ENCODE measurements around the gene ZNF579. TPM values are rescaled to one million over a fixed set of nuclear protein-coding genes. Genes with fewer than 3 reads are reported as not detected.

Gene ZNF579
- total and polyA plus RNA-seq, 9 of the 15 experiments (the other 6 are each of a cell fraction or from before 2014, with no cell fraction given), result 0.06 to 15.9 (median 1.6) TPM

DNA sequence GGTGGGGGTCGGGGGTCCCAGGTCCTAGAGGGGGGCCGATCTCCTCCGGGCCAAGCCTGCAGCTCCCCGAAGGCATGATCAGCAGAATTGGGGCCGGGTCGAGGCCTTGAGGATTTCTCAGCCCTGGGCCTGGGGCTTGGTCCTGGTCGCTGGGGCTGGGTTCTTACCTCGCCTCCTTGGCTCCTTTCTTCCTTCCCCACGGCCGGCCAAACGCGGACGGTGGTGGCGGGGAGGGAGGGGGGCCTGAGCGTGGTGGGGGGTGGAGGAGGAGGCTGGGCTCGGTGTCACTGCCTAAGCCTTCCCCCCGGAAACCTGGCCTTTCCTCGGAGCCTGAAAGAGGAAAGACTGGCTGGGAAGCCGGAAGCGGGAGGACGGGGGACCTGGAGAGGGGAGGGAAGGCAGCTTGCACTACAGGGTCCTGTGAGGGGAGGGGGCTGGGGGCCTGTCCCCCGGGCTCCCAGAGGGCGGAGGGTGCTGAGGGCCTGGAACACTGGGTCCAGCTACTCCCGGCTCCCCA, at the start of gene ZNF579 (continued):
- TF ChIP-seq, protein P1, sequence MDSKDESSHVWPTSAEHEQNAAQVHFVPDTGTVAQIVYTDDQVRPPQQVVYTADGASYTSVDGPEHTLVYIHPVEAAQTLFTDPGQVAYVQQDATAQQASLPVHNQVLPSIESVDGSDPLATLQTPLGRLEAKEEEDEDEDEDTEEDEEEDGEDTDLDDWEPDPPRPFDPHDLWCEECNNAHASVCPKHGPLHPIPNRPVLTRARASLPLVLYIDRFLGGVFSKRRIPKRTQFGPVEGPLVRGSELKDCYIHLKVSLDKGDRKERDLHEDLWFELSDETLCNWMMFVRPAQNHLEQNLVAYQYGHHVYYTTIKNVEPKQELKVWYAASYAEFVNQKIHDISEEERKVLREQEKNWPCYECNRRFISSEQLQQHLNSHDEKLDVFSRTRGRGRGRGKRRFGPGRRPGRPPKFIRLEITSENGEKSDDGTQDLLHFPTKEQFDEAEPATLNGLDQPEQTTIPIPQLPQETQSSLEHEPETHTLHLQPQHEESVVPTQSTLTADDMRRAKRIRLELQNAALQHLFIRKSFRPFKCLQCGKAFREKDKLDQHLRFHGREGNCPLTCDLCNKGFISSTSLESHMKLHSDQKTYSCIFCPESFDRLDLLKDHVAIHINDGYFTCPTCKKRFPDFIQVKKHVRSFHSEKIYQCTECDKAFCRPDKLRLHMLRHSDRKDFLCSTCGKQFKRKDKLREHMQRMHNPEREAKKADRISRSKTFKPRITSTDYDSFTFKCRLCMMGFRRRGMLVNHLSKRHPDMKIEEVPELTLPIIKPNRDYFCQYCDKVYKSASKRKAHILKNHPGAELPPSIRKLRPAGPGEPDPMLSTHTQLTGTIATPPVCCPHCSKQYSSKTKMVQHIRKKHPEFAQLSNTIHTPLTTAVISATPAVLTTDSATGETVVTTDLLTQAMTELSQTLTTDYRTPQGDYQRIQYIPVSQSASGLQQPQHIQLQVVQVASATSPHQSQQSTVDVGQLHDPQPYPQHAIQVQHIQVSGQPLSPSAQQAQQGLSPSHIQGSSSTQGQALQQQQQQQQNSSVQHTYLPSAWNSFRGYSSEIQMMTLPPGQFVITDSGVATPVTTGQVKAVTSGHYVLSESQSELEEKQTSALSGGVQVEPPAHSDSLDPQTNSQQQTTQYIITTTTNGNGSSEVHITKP (IDR thresholded peaks at IDR 0.05; ENCODE audit: partially characterized antibody), result no peak
- TF ChIP-seq NKRF (IDR thresholded peaks at IDR 0.05; ENCODE audit: borderline replicate concordance), result no peak
- TF ChIP-seq ZNF76 (CRISPR knock-in tag; IDR thresholded peaks at IDR 0.05; ENCODE audit: borderline replicate concordance), result no peak
- no peak for TF ChIP-seq HDAC3 (IDR thresholded peaks at IDR 0.05; ENCODE audit: borderline replicate concordance, partially characterized antibody)
- TF ChIP-seq, protein P2, sequence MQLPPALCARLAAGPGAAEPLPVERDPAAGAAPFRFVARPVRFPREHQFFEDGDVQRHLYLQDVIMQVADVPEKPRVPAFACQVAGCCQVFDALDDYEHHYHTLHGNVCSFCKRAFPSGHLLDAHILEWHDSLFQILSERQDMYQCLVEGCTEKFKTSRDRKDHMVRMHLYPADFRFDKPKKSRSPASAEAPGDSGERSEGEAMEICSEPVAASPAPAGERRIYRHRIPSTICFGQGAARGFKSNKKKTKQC (CRISPR knock-in tag; IDR thresholded peaks at IDR 0.05), result no peak
- TF ChIP-seq AFF1 (IDR thresholded peaks at IDR 0.05; ENCODE audit: low read depth in 1 of 2, partially characterized antibody in 2 of 2), result no peak
- no peak for TF ChIP-seq ZNF224 (CRISPR knock-in tag; IDR thresholded peaks at IDR 0.05)
- no peak for TF ChIP-seq LCOR (CRISPR knock-in tag; IDR thresholded peaks at IDR 0.05)
- no peak for TF ChIP-seq BRD4 (IDR thresholded peaks at IDR 0.05)
- TF ChIP-seq TARDBP (IDR thresholded peaks at IDR 0.05), result no peak
- no peak for TF ChIP-seq MNT (conservative IDR thresholded peaks at IDR 0.05)
- TF ChIP-seq NR1H2 (CRISPR knock-in tag; IDR thresholded peaks at IDR 0.05), result no peak
- TF ChIP-seq BDP1 (IDR thresholded peaks at IDR 0.05; ENCODE audit: insufficient read depth, insufficient read length), result no peak
- TF ChIP-seq NFXL1 (CRISPR knock-in tag; IDR thresholded peaks at IDR 0.05), result no peak
- no peak for TF ChIP-seq MCM3 (IDR thresholded peaks at IDR 0.05)
- TF ChIP-seq PHF21A (IDR thresholded peaks at IDR 0.05; ENCODE audit: borderline replicate concordance, low read depth), result no peak

All from K562 (cell line).